Measurements from ENCODE around the gene DCTN1. TPM values are rescaled to one million over a fixed set of nuclear protein-coding genes. Genes with fewer than 3 reads are reported as not detected.

The DCTN1 gene
- total and polyA plus RNA-seq, 4 donors = 69.9 to 142 (median 104) TPM

- H3K4me1 ChIP-seq (ENCODE audit: control insufficient read depth in 5 of 5, insufficient read depth in 5 of 5, low read length in 5 of 5) = no peaks in the 10 kb centered on the region
- H3K27ac ChIP-seq (ENCODE audit: low read depth in 1 of 2, low read length in 1 of 2) = no peak overlapping the region
- peaks cover 0 to 14% (median 4%) of the 10 kb centered on the region in 3 donors for H3K27me3 ChIP-seq (ENCODE audit: control insufficient read depth in 3 of 3, insufficient read depth in 3 of 3, low read length in 2 of 3)
- no peaks in the 10 kb centered on the region for H3K9me3 ChIP-seq (ENCODE audit: control insufficient read depth in 4 of 4, insufficient read depth in 3 of 4, low read length in 3 of 4)
- 74 to 84% methylated on average over 5 of the region's 5 CpGs for WGBS, 2 donors
- no peak overlapping the region for H3K4me3 ChIP-seq
- DNase-seq (no peak), ATAC-seq (ENCODE audit: insufficient read depth, low FRiP score) (no peak)
- no peak overlapping the region for H3K9ac ChIP-seq (ENCODE audit: insufficient read depth in 1 of 2, low read length in 2 of 2)
- no peak for TF ChIP-seq CTCF (IDR thresholded peaks at IDR 0.05; ENCODE audit: control extremely low read depth, extremely low read depth)
- no peaks in the 10 kb centered on the region for H3K36me3 ChIP-seq (ENCODE audit: control insufficient read depth in 4 of 4, insufficient read depth in 4 of 4, low read length in 4 of 4)
Measured at GRCh38 chr2:74407682-74408081, 27.6 kb upstream of the DCTN1 start.

DNA sequence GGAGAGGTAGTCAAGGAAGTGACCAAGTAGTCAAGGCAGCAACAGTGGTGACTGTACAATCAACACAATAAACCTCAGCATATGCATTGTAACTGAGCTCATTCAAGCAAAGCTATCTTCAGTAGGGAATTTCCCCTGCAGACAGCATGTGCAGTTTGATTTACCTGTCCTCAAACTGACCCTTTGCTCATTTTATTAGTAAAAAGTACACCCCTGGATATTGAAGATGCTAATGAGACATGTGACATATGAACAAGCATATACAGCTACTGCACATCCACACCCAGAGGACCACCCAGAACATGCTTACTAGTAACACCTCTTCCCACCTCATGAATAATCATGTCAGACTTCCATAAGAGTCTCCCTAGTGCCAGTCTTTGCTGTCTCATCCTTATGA lies 25.9 kb upstream of the DCTN1 start:
- Histone ChIP-seq H3K9ac (ENCODE audit: insufficient read depth in 1 of 2, low read length in 2 of 2) (no peak overlapping the region), H3K4me3 (no peak overlapping the region), H3K27ac (ENCODE audit: low read depth in 1 of 2, low read length in 1 of 2) (no peak overlapping the region), H3K36me3 (ENCODE audit: control insufficient read depth in 4 of 4, insufficient read depth in 4 of 4, low read length in 4 of 4) (no peaks in the 10 kb centered on the region), H3K4me1 (ENCODE audit: control insufficient read depth in 5 of 5, insufficient read depth in 5 of 5, low read length in 5 of 5) (no peaks in the 10 kb centered on the region), H3K9me3 (ENCODE audit: control insufficient read depth in 4 of 4, insufficient read depth in 3 of 4, low read length in 3 of 4) (no peaks in the 10 kb centered on the region), H3K27me3 (ENCODE audit: control insufficient read depth in 3 of 3, insufficient read depth in 3 of 3, low read length in 2 of 3) (peaks cover 0 to 14% (median 4%) of the 10 kb centered on the region in 3 donors)
- DNase-seq = no peak
- TF ChIP-seq CTCF (IDR thresholded peaks at IDR 0.05; ENCODE audit: control extremely low read depth, extremely low read depth) = no peak
- ATAC-seq (ENCODE audit: insufficient read depth, low FRiP score) = no peak

DNA sequence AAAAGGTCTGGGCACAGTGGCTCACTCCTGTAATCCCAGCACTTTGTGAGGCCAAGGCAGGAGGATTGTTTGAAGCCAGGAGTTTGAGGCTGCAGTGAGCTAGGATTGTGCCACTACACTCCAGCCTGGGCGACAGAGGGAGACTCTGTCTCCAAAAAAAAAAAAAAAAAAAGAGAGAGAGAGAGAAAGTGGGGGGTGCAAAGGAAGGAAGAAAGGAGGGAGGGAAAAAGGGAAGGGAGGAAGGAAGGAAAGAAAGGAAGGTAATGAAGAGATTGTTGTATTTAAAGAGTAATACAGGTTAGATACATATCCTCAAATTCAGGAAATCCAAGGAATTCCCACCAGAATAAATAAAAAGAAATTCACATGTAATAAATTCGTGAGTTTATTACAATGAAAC lies 21.8 kb upstream of the DCTN1 start:
- no peaks in the 10 kb centered on the region for H3K4me1 ChIP-seq (ENCODE audit: control insufficient read depth in 5 of 5, insufficient read depth in 5 of 5, low read length in 5 of 5)
- no peak for TF ChIP-seq CTCF (IDR thresholded peaks at IDR 0.05; ENCODE audit: control extremely low read depth, extremely low read depth)
- peaks cover 0 to 4% (median 3%) of the 10 kb centered on the region in 3 donors for H3K27me3 ChIP-seq (ENCODE audit: control insufficient read depth in 3 of 3, insufficient read depth in 3 of 3, low read length in 2 of 3)
- H3K9me3 ChIP-seq (ENCODE audit: control insufficient read depth in 4 of 4, insufficient read depth in 3 of 4, low read length in 3 of 4) = no peaks in the 10 kb centered on the region
- DNase-seq (no peak), ATAC-seq (ENCODE audit: insufficient read depth, low FRiP score) (no peak)
- H3K4me3 ChIP-seq = no peak overlapping the region
- no peaks in the 10 kb centered on the region for H3K36me3 ChIP-seq (ENCODE audit: control insufficient read depth in 4 of 4, insufficient read depth in 4 of 4, low read length in 4 of 4)
- no peak overlapping the region for H3K27ac ChIP-seq (ENCODE audit: low read depth in 1 of 2, low read length in 1 of 2)
- H3K9ac ChIP-seq (ENCODE audit: insufficient read depth in 1 of 2, low read length in 2 of 2) = no peak overlapping the region
- WGBS, 2 donors = 74 to 83% methylated on average over 2 of the region's 2 CpGs

DNA sequence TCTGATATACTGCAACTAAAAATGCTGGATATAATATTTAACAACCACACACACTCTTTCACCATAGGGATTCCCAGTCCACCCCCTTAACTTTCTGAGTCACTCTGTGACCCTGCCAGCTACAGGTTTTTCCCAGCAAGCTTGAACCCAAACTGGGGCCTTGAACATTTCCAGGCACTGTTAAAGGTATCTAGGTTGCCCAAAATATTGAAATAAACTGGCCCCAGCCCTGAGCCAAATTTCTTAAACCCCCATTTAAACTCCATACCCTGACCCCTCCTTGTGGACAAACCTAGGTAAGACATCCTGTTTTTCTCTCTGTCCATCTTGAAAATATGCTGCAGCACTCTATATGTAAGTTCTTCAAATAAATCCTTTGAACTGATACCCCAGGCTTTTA lies 19.7 kb upstream of the DCTN1 start:
- no peaks in the 10 kb centered on the region for H3K4me1 ChIP-seq (ENCODE audit: control insufficient read depth in 5 of 5, insufficient read depth in 5 of 5, low read length in 5 of 5)
- no peak for TF ChIP-seq CTCF (IDR thresholded peaks at IDR 0.05; ENCODE audit: control extremely low read depth, extremely low read depth)
- H3K27ac ChIP-seq (ENCODE audit: low read depth in 1 of 2, low read length in 1 of 2) = no peak overlapping the region
- no peaks in the 10 kb centered on the region for H3K9me3 ChIP-seq (ENCODE audit: control insufficient read depth in 4 of 4, insufficient read depth in 3 of 4, low read length in 3 of 4)
- H3K4me3 ChIP-seq = no peak overlapping the region
- H3K27me3 ChIP-seq (ENCODE audit: control insufficient read depth in 3 of 3, insufficient read depth in 3 of 3, low read length in 2 of 3) = no peaks in the 10 kb centered on the region
- ATAC-seq (ENCODE audit: insufficient read depth, low FRiP score) = no peak
- peak in 1 of 3 donors; percentile 6 for DNase-seq
- H3K36me3 ChIP-seq (ENCODE audit: control insufficient read depth in 4 of 4, insufficient read depth in 4 of 4, low read length in 4 of 4) = no peaks in the 10 kb centered on the region
- no peak overlapping the region for H3K9ac ChIP-seq (ENCODE audit: insufficient read depth in 1 of 2, low read length in 2 of 2)

All from lung (tissue), 12 donors.